GM23338 (cell line): ENCODE data around the gene PRCD. TPM values are rescaled to one million over a fixed set of nuclear protein-coding genes. Genes with fewer than 3 reads are reported as not detected.

ENCODE experiments used
- ATAC-seq: fragments of 200-7000 bp; cut with Tn5 transposase; 3 replicates; pipeline ENCODE4 v1.9.1; 2020
- DNase-seq: peaks from one replicate; pipeline ENCODE4 v3.0.0-alpha.2; 2015; ENCODE audit warnings: low spot score
- H2AFZ ChIP-seq: fragments of 200-600 bp; sonication (generic); 2 replicates; pipeline ENCODE4 v1.8.0; 2016; ENCODE audit warnings: antibody characterized with exemption, mild to moderate bottlenecking, moderate library complexity
- H3F3A ChIP-seq: fragments of 200-600 bp; sonication (generic); replicated peaks from 2 replicates; pipeline ENCODE4 v1.8.0; 2017; ENCODE audit warnings: antibody characterized with exemption, mixed run types, low read depth
- H3K27ac ChIP-seq: fragments of 200-600 bp; sonication (generic); 2 replicates; pipeline ENCODE4 v1.6.1; 2016; ENCODE audit warnings: low read depth
- H3K27me3 ChIP-seq: fragments of 200-600 bp; sonication (generic); 2 replicates; pipeline ENCODE4 v1.8.0; 2016; ENCODE audit warnings: mild to moderate bottlenecking, mixed run types, moderate library complexity; ENCODE audit not compliant: insufficient read depth
- H3K36me3 ChIP-seq: fragments of 200-600 bp; sonication (generic); 2 replicates; pipeline ENCODE4 v1.8.0; 2016; ENCODE audit warnings: mild to moderate bottlenecking; ENCODE audit not compliant: insufficient read depth
- H3K4me1 ChIP-seq: fragments of 200-600 bp; sonication (generic); 2 replicates; pipeline ENCODE4 v1.8.0; 2016; ENCODE audit warnings: mild to moderate bottlenecking, moderate library complexity; ENCODE audit not compliant: insufficient read depth
- H3K4me2 ChIP-seq: fragments of 200-600 bp; sonication (generic); 2 replicates; pipeline ENCODE4 v1.7.1; 2017; ENCODE audit warnings: mixed run types
- H3K4me3 ChIP-seq: fragments of 200-600 bp; sonication (generic); 2 replicates; pipeline ENCODE4 v1.6.1; 2016; ENCODE audit warnings: mixed run types
- H3K79me2 ChIP-seq: fragments of 200-600 bp; sonication (generic); replicated peaks from 2 replicates; pipeline ENCODE4 v1.8.0; 2017; ENCODE audit warnings: mild to moderate bottlenecking; ENCODE audit not compliant: insufficient read depth
- H3K9me2 ChIP-seq: fragments of 200-600 bp; sonication (generic); 2 replicates; pipeline ENCODE4 v1.8.0; 2017; ENCODE audit not compliant: insufficient read depth
- H4K20me1 ChIP-seq: fragments of 200-600 bp; sonication (generic); replicated peaks from 2 replicates; pipeline ENCODE4 v1.8.0; 2017; ENCODE audit warnings: mild to moderate bottlenecking; ENCODE audit not compliant: insufficient read depth
- H3K27ac Mint-ChIP-seq: 2 replicates; pipeline ENCODE4 v1.8.0; 2020; ENCODE audit warnings: inconsistent platforms, mild to moderate bottlenecking, moderate library complexity, mixed read lengths
- H3K27me3 Mint-ChIP-seq: 3 replicates; pipeline ENCODE4 v1.8.0; 2022; ENCODE audit warnings: low read depth, mild to moderate bottlenecking, moderate library complexity, mixed read lengths, inconsistent platforms; ENCODE audit not compliant: insufficient read depth, poor library complexity
- H3K36me3 Mint-ChIP-seq: 3 replicates; pipeline ENCODE4 v1.8.0; 2021; ENCODE audit warnings: low read depth, mild to moderate bottlenecking, inconsistent platforms, moderate library complexity, mixed read lengths
- H3K4me1 Mint-ChIP-seq: 3 replicates; pipeline ENCODE4 v1.8.0; 2020; ENCODE audit warnings: mild to moderate bottlenecking, inconsistent platforms, mixed read lengths
- H3K4me3 Mint-ChIP-seq: 3 replicates; pipeline ENCODE4 v1.8.0; 2021; ENCODE audit warnings: moderate library complexity, mild to moderate bottlenecking, inconsistent platforms, mixed read lengths
- H3K9me3 Mint-ChIP-seq: 3 replicates; pipeline ENCODE4 v1.8.0; 2020; ENCODE audit warnings: moderate library complexity, mild to moderate bottlenecking, inconsistent platforms, mixed read lengths
- CREB1 ChIP-seq: fragments of 250-450 bp; sonication (Bioruptor Pico); IDR thresholded peaks from 2 replicates; pipeline ENCODE4 v1.5.0; 2020; ENCODE audit warnings: low read depth, mild to moderate bottlenecking, moderate library complexity
- CTCF ChIP-seq, 2 experiments: fragments of 200-600 bp in 1 of 2; sonication (generic) in 1 of 2; conservative IDR thresholded peaks; 2 replicates each; pipeline versions ENCODE4 v1.5.1 to v1.6.1; 2016 to 2017; ENCODE audit warnings: antibody characterized with exemption in 2 of 2, low read depth in 2 of 2, mild to moderate bottlenecking in 2 of 2, moderate library complexity in 1 of 2
- EZH2 ChIP-seq: fragments of 200-600 bp; sonication (generic); IDR thresholded peaks from one replicate; pipeline ENCODE4 v1.8.0; 2017; ENCODE audit warnings: antibody characterized with exemption, mild to moderate bottlenecking, low read depth; ENCODE audit not compliant: unreplicated experiment
- EZH2phosphoT487 ChIP-seq: fragments of 200-600 bp; sonication (generic); IDR thresholded peaks from one replicate; pipeline ENCODE4 v1.8.1; 2018; ENCODE audit warnings: antibody characterized with exemption; ENCODE audit not compliant: unreplicated experiment
- JUNB ChIP-seq: IDR thresholded peaks from one replicate; pipeline ENCODE4 v1.6.1; 2016; ENCODE audit warnings: antibody characterized with exemption; ENCODE audit not compliant: unreplicated experiment
- NANOG ChIP-seq: IDR thresholded peaks from 2 replicates; pipeline ENCODE4 v1.6.1; 2016; ENCODE audit warnings: antibody characterized with exemption, borderline replicate concordance
- POLR2AphosphoS5 ChIP-seq: IDR thresholded peaks from 2 replicates; pipeline ENCODE4 v1.6.1; 2016; ENCODE audit warnings: antibody characterized with exemption, low read depth
- STAT1 ChIP-seq: IDR thresholded peaks from one replicate; pipeline ENCODE4 v1.6.1; 2016; ENCODE audit warnings: antibody characterized with exemption; ENCODE audit not compliant: unreplicated experiment
- ZNF114 ChIP-seq: fragments of 250-450 bp; sonication (Bioruptor Pico); IDR thresholded peaks from 2 replicates; pipeline ENCODE4 v1.5.0; 2020; ENCODE audit warnings: mild to moderate bottlenecking, moderate library complexity
- ZNF331 ChIP-seq: fragments of 250-450 bp; sonication (Bioruptor Pico); IDR thresholded peaks from 2 replicates; pipeline ENCODE4 v1.5.0; 2020; ENCODE audit warnings: low read depth, mild to moderate bottlenecking, moderate library complexity
- polyA plus RNA-seq: library from polyadenylated mRNA; unstranded; fragments of >200 nt; fragmentation: Nextera tagmentation; extraction: Ambion mirVana; gene quantifications from 2 replicates; pipeline ENCODE4 v1.2.1, GENCODE V29; 2016
- total RNA-seq: library from RNA; depleted of rRNA; stranded (reverse); fragments of >200 nt; shearing (Covaris generic); gene quantifications from 2 replicates; pipeline ENCODE4 v1.2.3, GENCODE V29; 2014
- TF ChIP-seq, protein P1 (sequence below): IDR thresholded peaks from one replicate; pipeline ENCODE4 v1.6.1; 2018; ENCODE audit warnings: antibody characterized with exemption; ENCODE audit not compliant: unreplicated experiment
- TF ChIP-seq, protein P2 (sequence below): IDR thresholded peaks from 2 replicates; pipeline ENCODE4 v1.6.1; 2016; ENCODE audit warnings: antibody characterized with exemption
- TF ChIP-seq, protein P3 (sequence below): fragments of 250-450 bp; sonication (Bioruptor Pico); IDR thresholded peaks from 2 replicates; pipeline ENCODE4 v1.5.0; 2020; ENCODE audit warnings: mild to moderate bottlenecking, moderate library complexity

The PRCD gene
- total and polyA plus RNA-seq, 2 experiments from 2014 or later, result 0.38 to 1.6 TPM

DNA sequence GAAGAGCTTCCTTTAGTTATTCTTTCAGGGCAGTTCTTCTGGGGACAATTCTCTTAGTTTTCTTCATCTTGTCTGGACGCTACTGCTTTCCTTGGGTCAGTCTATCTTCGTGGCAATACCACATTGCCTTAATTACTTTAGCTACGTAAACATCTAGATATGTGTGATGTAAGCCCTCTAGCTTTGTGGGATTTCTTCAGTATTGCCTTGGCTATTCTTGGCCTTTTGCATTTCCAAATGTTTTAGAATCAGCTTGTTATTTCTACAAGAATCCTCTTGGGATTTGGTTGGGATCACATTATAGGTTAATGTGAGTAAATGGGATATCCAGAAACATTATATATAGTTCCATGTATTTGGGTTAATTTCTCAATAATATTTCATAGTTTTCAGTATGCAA lies 54.8 kb downstream of the PRCD start:
- Histone ChIP-seq H3K27me3 (no peaks in the 10 kb centered on the region; the same call in 1 of the 2 replicates), H3K9me2 (no peaks in the 10 kb centered on the region), H3K27ac (no peak overlapping the region), H3K36me3 (no peaks in the 10 kb centered on the region), H3K4me1 (no peaks in the 10 kb centered on the region), H4K20me1 (no peaks in the 10 kb centered on the region), H3K4me3 (no peak overlapping the region), H3F3A (no peaks in the 10 kb centered on the region), H2AFZ (no peak overlapping the region), H3K79me2 (no peaks in the 10 kb centered on the region), H3K4me2 (no peak overlapping the region)
- Mint-ChIP-seq H3K9me3 (no peaks in the 10 kb centered on the region), H3K27ac (no peak overlapping the region), H3K4me1 (peaks cover 4% of the 10 kb centered on the region), H3K36me3 (no peaks in the 10 kb centered on the region), H3K27me3 (no peaks in the 10 kb centered on the region), H3K4me3 (no peak overlapping the region)
- ATAC-seq (no peak), DNase-seq (no peak)
- TF ChIP-seq JUNB, result no peak
- TF ChIP-seq POLR2AphosphoS5, result no peak
- TF ChIP-seq, protein P1, sequence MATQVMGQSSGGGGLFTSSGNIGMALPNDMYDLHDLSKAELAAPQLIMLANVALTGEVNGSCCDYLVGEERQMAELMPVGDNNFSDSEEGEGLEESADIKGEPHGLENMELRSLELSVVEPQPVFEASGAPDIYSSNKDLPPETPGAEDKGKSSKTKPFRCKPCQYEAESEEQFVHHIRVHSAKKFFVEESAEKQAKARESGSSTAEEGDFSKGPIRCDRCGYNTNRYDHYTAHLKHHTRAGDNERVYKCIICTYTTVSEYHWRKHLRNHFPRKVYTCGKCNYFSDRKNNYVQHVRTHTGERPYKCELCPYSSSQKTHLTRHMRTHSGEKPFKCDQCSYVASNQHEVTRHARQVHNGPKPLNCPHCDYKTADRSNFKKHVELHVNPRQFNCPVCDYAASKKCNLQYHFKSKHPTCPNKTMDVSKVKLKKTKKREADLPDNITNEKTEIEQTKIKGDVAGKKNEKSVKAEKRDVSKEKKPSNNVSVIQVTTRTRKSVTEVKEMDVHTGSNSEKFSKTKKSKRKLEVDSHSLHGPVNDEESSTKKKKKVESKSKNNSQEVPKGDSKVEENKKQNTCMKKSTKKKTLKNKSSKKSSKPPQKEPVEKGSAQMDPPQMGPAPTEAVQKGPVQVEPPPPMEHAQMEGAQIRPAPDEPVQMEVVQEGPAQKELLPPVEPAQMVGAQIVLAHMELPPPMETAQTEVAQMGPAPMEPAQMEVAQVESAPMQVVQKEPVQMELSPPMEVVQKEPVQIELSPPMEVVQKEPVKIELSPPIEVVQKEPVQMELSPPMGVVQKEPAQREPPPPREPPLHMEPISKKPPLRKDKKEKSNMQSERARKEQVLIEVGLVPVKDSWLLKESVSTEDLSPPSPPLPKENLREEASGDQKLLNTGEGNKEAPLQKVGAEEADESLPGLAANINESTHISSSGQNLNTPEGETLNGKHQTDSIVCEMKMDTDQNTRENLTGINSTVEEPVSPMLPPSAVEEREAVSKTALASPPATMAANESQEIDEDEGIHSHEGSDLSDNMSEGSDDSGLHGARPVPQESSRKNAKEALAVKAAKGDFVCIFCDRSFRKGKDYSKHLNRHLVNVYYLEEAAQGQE, result no peak
- TF ChIP-seq, protein P2, sequence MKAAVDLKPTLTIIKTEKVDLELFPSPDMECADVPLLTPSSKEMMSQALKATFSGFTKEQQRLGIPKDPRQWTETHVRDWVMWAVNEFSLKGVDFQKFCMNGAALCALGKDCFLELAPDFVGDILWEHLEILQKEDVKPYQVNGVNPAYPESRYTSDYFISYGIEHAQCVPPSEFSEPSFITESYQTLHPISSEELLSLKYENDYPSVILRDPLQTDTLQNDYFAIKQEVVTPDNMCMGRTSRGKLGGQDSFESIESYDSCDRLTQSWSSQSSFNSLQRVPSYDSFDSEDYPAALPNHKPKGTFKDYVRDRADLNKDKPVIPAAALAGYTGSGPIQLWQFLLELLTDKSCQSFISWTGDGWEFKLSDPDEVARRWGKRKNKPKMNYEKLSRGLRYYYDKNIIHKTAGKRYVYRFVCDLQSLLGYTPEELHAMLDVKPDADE, result no peak
- TF ChIP-seq CREB1 (CRISPR knock-in tag), result no peak
- no peak for TF ChIP-seq EZH2phosphoT487
- no peak for TF ChIP-seq ZNF331 (CRISPR knock-in tag)
- TF ChIP-seq, protein P3, sequence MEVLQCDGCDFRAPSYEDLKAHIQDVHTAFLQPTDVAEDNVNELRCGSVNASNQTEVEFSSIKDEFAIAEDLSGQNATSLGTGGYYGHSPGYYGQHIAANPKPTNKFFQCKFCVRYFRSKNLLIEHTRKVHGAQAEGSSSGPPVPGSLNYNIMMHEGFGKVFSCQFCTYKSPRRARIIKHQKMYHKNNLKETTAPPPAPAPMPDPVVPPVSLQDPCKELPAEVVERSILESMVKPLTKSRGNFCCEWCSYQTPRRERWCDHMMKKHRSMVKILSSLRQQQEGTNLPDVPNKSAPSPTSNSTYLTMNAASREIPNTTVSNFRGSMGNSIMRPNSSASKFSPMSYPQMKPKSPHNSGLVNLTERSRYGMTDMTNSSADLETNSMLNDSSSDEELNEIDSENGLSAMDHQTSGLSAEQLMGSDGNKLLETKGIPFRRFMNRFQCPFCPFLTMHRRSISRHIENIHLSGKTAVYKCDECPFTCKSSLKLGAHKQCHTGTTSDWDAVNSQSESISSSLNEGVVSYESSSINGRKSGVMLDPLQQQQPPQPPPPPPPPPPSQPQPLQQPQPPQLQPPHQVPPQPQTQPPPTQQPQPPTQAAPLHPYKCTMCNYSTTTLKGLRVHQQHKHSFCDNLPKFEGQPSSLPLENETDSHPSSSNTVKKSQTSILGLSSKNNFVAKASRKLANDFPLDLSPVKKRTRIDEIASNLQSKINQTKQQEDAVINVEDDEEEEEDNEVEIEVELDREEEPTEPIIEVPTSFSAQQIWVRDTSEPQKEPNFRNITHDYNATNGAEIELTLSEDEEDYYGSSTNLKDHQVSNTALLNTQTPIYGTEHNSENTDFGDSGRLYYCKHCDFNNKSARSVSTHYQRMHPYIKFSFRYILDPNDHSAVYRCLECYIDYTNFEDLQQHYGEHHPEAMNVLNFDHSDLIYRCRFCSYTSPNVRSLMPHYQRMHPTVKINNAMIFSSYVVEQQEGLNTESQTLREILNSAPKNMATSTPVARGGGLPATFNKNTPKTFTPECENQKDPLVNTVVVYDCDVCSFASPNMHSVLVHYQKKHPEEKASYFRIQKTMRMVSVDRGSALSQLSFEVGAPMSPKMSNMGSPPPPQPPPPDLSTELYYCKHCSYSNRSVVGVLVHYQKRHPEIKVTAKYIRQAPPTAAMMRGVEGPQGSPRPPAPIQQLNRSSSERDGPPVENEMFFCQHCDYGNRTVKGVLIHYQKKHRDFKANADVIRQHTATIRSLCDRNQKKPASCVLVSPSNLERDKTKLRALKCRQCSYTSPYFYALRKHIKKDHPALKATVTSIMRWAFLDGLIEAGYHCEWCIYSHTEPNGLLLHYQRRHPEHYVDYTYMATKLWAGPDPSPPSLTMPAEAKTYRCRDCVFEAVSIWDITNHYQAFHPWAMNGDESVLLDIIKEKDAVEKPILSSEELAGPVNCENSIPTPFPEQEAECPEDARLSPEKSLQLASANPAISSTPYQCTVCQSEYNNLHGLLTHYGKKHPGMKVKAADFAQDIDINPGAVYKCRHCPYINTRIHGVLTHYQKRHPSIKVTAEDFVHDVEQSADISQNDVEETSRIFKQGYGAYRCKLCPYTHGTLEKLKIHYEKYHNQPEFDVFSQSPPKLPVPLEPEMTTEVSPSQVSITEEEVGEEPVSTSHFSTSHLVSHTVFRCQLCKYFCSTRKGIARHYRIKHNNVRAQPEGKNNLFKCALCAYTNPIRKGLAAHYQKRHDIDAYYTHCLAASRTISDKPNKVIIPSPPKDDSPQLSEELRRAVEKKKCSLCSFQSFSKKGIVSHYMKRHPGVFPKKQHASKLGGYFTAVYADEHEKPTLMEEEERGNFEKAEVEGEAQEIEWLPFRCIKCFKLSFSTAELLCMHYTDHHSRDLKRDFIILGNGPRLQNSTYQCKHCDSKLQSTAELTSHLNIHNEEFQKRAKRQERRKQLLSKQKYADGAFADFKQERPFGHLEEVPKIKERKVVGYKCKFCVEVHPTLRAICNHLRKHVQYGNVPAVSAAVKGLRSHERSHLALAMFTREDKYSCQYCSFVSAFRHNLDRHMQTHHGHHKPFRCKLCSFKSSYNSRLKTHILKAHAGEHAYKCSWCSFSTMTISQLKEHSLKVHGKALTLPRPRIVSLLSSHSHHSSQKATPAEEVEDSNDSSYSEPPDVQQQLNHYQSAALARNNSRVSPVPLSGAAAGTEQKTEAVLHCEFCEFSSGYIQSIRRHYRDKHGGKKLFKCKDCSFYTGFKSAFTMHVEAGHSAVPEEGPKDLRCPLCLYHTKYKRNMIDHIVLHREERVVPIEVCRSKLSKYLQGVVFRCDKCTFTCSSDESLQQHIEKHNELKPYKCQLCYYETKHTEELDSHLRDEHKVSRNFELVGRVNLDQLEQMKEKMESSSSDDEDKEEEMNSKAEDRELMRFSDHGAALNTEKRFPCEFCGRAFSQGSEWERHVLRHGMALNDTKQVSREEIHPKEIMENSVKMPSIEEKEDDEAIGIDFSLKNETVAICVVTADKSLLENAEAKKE (CRISPR knock-in tag), result no peak
- no peak for TF ChIP-seq EZH2
- no peak for TF ChIP-seq CTCF (conservative IDR thresholded peaks at IDR 0.05; ENCODE audit: low read depth in 2 of 2)
- no peak for TF ChIP-seq ZNF114 (CRISPR knock-in tag)
- TF ChIP-seq STAT1, result no peak
- TF ChIP-seq NANOG, result no peak
